Panc1 (cell line): Measurements from ENCODE around the gene PHOX2B. TPM values are rescaled to one million over a fixed set of nuclear protein-coding genes. Genes with fewer than 3 reads are reported as not detected.

Experiments
- ATAC-seq: fragments of 200-7000 bp; cut with Tn5 transposase; 2 replicates; pipeline ENCODE4 v1.9.1; 2020; ENCODE audit warnings: mild to moderate bottlenecking, moderate library complexity
- BruUV-seq: library from RNA; stranded (reverse); fragments of 400-500 nt; replicated peaks from 2 replicates; lab custom pipeline; 2021; lab: Mats Ljungman, UMichigan
- CTCF ChIA-PET: fragments of 300-600 bp; sonication (Branson Sonifier 250); formaldehyde crosslinking; loops from one replicate; lab custom pipeline; 2022; ENCODE audit warnings: antibody characterized with exemption; lab: Charles Lee
- POLR2A ChIA-PET: fragments of 300-600 bp; sonication (Branson Sonifier 250); formaldehyde crosslinking; loops from one replicate; lab custom pipeline; 2022; ENCODE audit warnings: antibody characterized with exemption; lab: Charles Lee
- DNase-seq: peaks from one replicate; pipeline ENCODE4 v3.0.0-alpha.2; 2010; ENCODE audit warnings: low read depth, low spot score
- H3K27ac ChIP-seq: 2 replicates; pipeline ENCODE4 v1.5.1; 2011; ENCODE audit warnings: mild to moderate bottlenecking, low read length, inconsistent platforms
- H3K27me3 ChIP-seq: fragments of 200-500 bp; sonication (Bioruptor generic); 2 replicates; pipeline ENCODE4 v1.6.0; 2014; ENCODE audit warnings: low read length, inconsistent platforms; ENCODE audit not compliant: control insufficient read depth, insufficient read depth
- H3K36me3 ChIP-seq: fragments of 200-500 bp; sonication (Bioruptor generic); 2 replicates; pipeline ENCODE4 v1.5.1; 2014; ENCODE audit warnings: inconsistent platforms, mild to moderate bottlenecking, low read length, moderate library complexity; ENCODE audit not compliant: control insufficient read depth, insufficient read depth
- H3K4me1 ChIP-seq: 2 replicates; pipeline ENCODE4 v1.5.1; 2011; ENCODE audit warnings: inconsistent platforms, mild to moderate bottlenecking, low read length, moderate library complexity; ENCODE audit not compliant: control insufficient read depth, insufficient read depth
- H3K4me3 ChIP-seq, 2 experiments: 2 replicates each; pipeline ENCODE4 v1.5.1; 2011 to 2012; ENCODE audit warnings: low read depth in 2 of 2, low read length in 2 of 2, mild to moderate bottlenecking in 2 of 2, inconsistent platforms in 1 of 2, moderate library complexity in 1 of 2
- H3K9me3 ChIP-seq: fragments of 200-500 bp; sonication (Bioruptor generic); 2 replicates; pipeline ENCODE4 v1.5.1; 2014; ENCODE audit warnings: low read depth, mild to moderate bottlenecking, inconsistent platforms, low read length, moderate library complexity; ENCODE audit not compliant: control insufficient read depth, insufficient read depth
- CTCF ChIP-seq: fragments of 450-650 bp; IDR thresholded peaks from 2 replicates; pipeline ENCODE4 v1.5.1; 2017; ENCODE audit warnings: mild to moderate bottlenecking
- POLR2AphosphoS5 ChIP-seq: IDR thresholded peaks from 2 replicates; pipeline ENCODE4 v1.6.1; 2012; ENCODE audit warnings: mild to moderate bottlenecking, low read depth, low read length, moderate library complexity
- REST ChIP-seq, 2 experiments: IDR thresholded peaks; 2 replicates each; pipeline ENCODE4 v1.6.1; 2011 to 2012; ENCODE audit warnings: low read depth in 2 of 2, control low read depth in 1 of 2, low read length in 1 of 2, mild to moderate bottlenecking in 1 of 2, moderate library complexity in 1 of 2; ENCODE audit not compliant: insufficient read depth in 1 of 2
- SIN3A ChIP-seq: IDR thresholded peaks from 2 replicates; pipeline ENCODE4 v1.6.1; 2012; ENCODE audit warnings: low read depth, mild to moderate bottlenecking, low read length, moderate library complexity, borderline replicate concordance; ENCODE audit not compliant: insufficient read depth
- TCF7L2 ChIP-seq: IDR thresholded peaks from 2 replicates; pipeline ENCODE4 v1.6.1; 2011; ENCODE audit warnings: mild to moderate bottlenecking, low read depth, low read length, inconsistent platforms
- in situ Hi-C: cut with HindIII; loops from 2 replicates; pipeline ENCODE4 v1.10.0; 2016; ENCODE audit warnings: low sequenced_read_pairs, low pct_unique_long_range_greater_than_20kb
- intact Hi-C: fragments of 100-400 bp; cut with micrococcal nuclease; formaldehyde crosslinking; loops from one replicate; pipeline ENCODE4 v1.10.0; 2022; ENCODE audit not compliant: unreplicated experiment
- total RNA-seq: library from RNA; stranded (reverse); gene quantifications from one replicate; pipeline ENCODE4 v1.2.1, GENCODE V29; 2021; ENCODE audit not compliant: unreplicated experiment

The PHOX2B gene
- total RNA-seq, 1 experiment from 2014 or later: not detected

GRCh38 chr4:41792166-41792565 lies 43.6 kb upstream of the PHOX2B start:
- TF ChIP-seq POLR2AphosphoS5 (no peak), CTCF (no peak), REST (IDR thresholded peaks at IDR 0.05; ENCODE audit: insufficient read depth in 1 of 2, low read depth in 2 of 2, low read length in 1 of 2) (no peak), TCF7L2 (no peak), SIN3A (no peak)
- no peak for ATAC-seq
- ChIA-PET POLR2A (no interaction called here), CTCF (no interaction called here)
- Histone ChIP-seq H3K27ac (no peak overlapping the region), H3K27me3 (no peaks in the 10 kb centered on the region; the same call in 1 of the 2 replicates), H3K4me3 (no peak overlapping the region), H3K9me3 (no peaks in the 10 kb centered on the region), H3K36me3 (no peaks in the 10 kb centered on the region), H3K4me1 (no peaks in the 10 kb centered on the region)
- intact Hi-C loops: no loop called here
- in situ Hi-C loops: no loop called here
- DNase-seq: no peak
- BruUV-seq: no TSS peak

GRCh38 chr4:41791557-41791956 lies 43.0 kb upstream of the PHOX2B start:
- intact Hi-C loops (no loop called here), in situ Hi-C loops (no loop called here)
- ATAC-seq (no peak), DNase-seq (no peak)
- H3K9me3 ChIP-seq: no peaks in the 10 kb centered on the region
- H3K4me3 ChIP-seq: no peak overlapping the region
- POLR2A ChIA-PET: no interaction called here
- CTCF ChIA-PET: no interaction called here
- no peaks in the 10 kb centered on the region for H3K4me1 ChIP-seq
- no TSS peak for BruUV-seq
- TF ChIP-seq REST (IDR thresholded peaks at IDR 0.05; ENCODE audit: insufficient read depth in 1 of 2, low read depth in 2 of 2, low read length in 1 of 2) (no peak), TCF7L2 (no peak)
- peaks cover 3% of the 10 kb centered on the region; the same call in 1 of the 2 replicates for H3K27me3 ChIP-seq
- no peak overlapping the region for H3K27ac ChIP-seq
- H3K36me3 ChIP-seq: no peaks in the 10 kb centered on the region
